Keratinocyte (primary cell): ENCODE results near the gene ANKRD40.

Experiments
- CTCF ChIP-seq, 3 experiments: IDR thresholded peaks in 1 of 3; conservative IDR thresholded peaks in 1 of 3; optimal IDR thresholded peaks in 1 of 3; 2 replicates in 2 of 3; 3 replicates in 1 of 3; pipeline versions ENCODE3 to v1.5.1; 2011; ENCODE audit warnings: low read length in 3 of 3, mild to moderate bottlenecking in 3 of 3, moderate library complexity in 2 of 3, control low read depth in 1 of 3, inconsistent platforms in 1 of 3; ENCODE audit not compliant: insufficient read depth in 2 of 3; ENCODE audit errors: extremely low read depth in 1 of 3
- EZH2 ChIP-seq: IDR thresholded peaks from one replicate; pipeline ENCODE4 v1.6.1; 2012; ENCODE audit warnings: inconsistent platforms, mild to moderate bottlenecking, low read length, moderate library complexity

- TF ChIP-seq CTCF (optimal IDR thresholded peaks at IDR 0.05 in 1 of 3, IDR thresholded peaks at IDR 0.05 in 1 of 3, conservative IDR thresholded peaks at IDR 0.05 in 1 of 3; ENCODE audit: extremely low read depth in 1 of 3, insufficient read depth in 2 of 3, low read length in 3 of 3) (no peak), EZH2 (no peak)
These were observed 54.0 kb downstream of the ANKRD40 start for GRCh38 chr17:50653738-50654137.
